SK-N-SH (cell line): ENCODE data around the gene MAGEA3. TPM values are rescaled to one million over a fixed set of nuclear protein-coding genes. Genes with fewer than 3 reads are reported as not detected.

Source experiments
- CTCF ChIA-PET: fragments of 300-600, 350-600 bp; formaldehyde crosslinking; extraction: SDS; loops from one replicate; lab custom pipeline; 2021; lab: Yijun Ruan, JAX
- POLR2A ChIA-PET: fragments of 350-600 bp; sonication (Branson Sonifier 250); formaldehyde crosslinking; extraction: SDS; loops from one replicate; lab custom pipeline; 2020; ENCODE audit warnings: antibody characterized with exemption, inconsistent platforms; lab: Yijun Ruan, JAX
- DNase-seq: peaks from one replicate; pipeline ENCODE4 v3.0.0; 2012
- H2AFZ ChIP-seq: fragments of 200-600 bp; sonication (generic); 2 replicates; pipeline ENCODE4 v1.8.1; 2016; ENCODE audit warnings: antibody characterized with exemption, mild to moderate bottlenecking, low read depth
- H3F3A ChIP-seq: fragments of 200-600 bp; sonication (generic); replicated peaks from 2 replicates; pipeline ENCODE3; 2016; ENCODE audit warnings: antibody characterized with exemption, mild to moderate bottlenecking; ENCODE audit not compliant: insufficient read depth
- H3K27ac ChIP-seq, 2 experiments: fragments of 200-500 bp in 1 of 2; fragments of 200-600 bp in 1 of 2; sonication (Bioruptor generic) in 1 of 2; sonication (generic), shearing (Covaris generic) in 1 of 2; 2 replicates each; pipeline versions ENCODE4 v1.5.1 to v1.6.1; 2014 to 2016; ENCODE audit warnings: low read depth in 2 of 2, inconsistent platforms in 1 of 2, low read length in 1 of 2, mild to moderate bottlenecking in 1 of 2, mixed read lengths in 1 of 2
- H3K27me3 ChIP-seq: fragments of 200-600 bp; sonication (generic), shearing (Covaris generic); 2 replicates; pipeline ENCODE4 v1.6.1; 2016; ENCODE audit warnings: mixed run types; ENCODE audit not compliant: insufficient read depth
- H3K36me3 ChIP-seq, 2 experiments: fragments of 200-500 bp in 1 of 2; fragments of 200-600 bp in 1 of 2; sonication (Bioruptor generic) in 1 of 2; sonication (generic) in 1 of 2; replicated peaks in 1 of 2; 2 replicates each; pipeline versions ENCODE3 to v1.5.1; 2014 to 2016; ENCODE audit warnings: low read length in 1 of 2, mild to moderate bottlenecking in 1 of 2; ENCODE audit not compliant: insufficient read depth in 2 of 2, control insufficient read depth in 1 of 2
- H3K4me1 ChIP-seq, 2 experiments: fragments of 200-500 bp in 1 of 2; fragments of 200-600 bp in 1 of 2; sonication (Bioruptor generic) in 1 of 2; sonication (generic), shearing (Covaris generic) in 1 of 2; 2 replicates each; pipeline versions ENCODE4 v1.5.1 to v1.6.1; 2014 to 2016; ENCODE audit warnings: low read depth in 1 of 2, low read length in 1 of 2, mixed run types in 1 of 2; ENCODE audit not compliant: insufficient read depth in 2 of 2, control insufficient read depth in 1 of 2
- H3K4me2 ChIP-seq: fragments of 200-600 bp; sonication (generic), shearing (Covaris generic); 2 replicates; pipeline ENCODE4 v1.6.1; 2017; ENCODE audit warnings: mixed run types
- H3K4me3 ChIP-seq, 2 experiments: fragments of 200-500 bp in 1 of 2; fragments of 200-600 bp in 1 of 2; sonication (Bioruptor generic) in 1 of 2; sonication (generic), shearing (Covaris generic) in 1 of 2; 2 replicates each; pipeline versions ENCODE4 v1.5.1 to v1.8.1; 2014 to 2016; ENCODE audit warnings: low read depth in 2 of 2, inconsistent platforms in 1 of 2, low read length in 1 of 2, mild to moderate bottlenecking in 1 of 2, mixed read lengths in 1 of 2, moderate library complexity in 1 of 2
- H3K79me2 ChIP-seq: fragments of 200-600 bp; sonication (generic); 2 replicates; pipeline ENCODE4 v1.8.1; 2017; ENCODE audit warnings: mild to moderate bottlenecking; ENCODE audit not compliant: insufficient read depth
- H3K9ac ChIP-seq: fragments of 200-600 bp; sonication (generic); 2 replicates; pipeline ENCODE4 v1.6.1; 2017; ENCODE audit warnings: mixed run types
- H3K9me2 ChIP-seq: fragments of 200-600 bp; sonication (generic); 2 replicates; pipeline ENCODE4 v1.6.1; 2017; ENCODE audit warnings: mixed run types
- H3K9me3 ChIP-seq: fragments of 200-600 bp; sonication (generic); 2 replicates; pipeline ENCODE4 v1.6.1; 2017; ENCODE audit warnings: mixed run types, mild to moderate bottlenecking, moderate library complexity
- H4K20me1 ChIP-seq: fragments of 200-600 bp; sonication (generic); 2 replicates; pipeline ENCODE4 v1.6.1; 2017; ENCODE audit warnings: mild to moderate bottlenecking, mixed run types; ENCODE audit not compliant: insufficient read depth
- ELF1 ChIP-seq: IDR thresholded peaks from 2 replicates; pipeline ENCODE4 v1.4.0; 2012
- EZH2phosphoT487 ChIP-seq: fragments of 200-600 bp; sonication (generic); IDR thresholded peaks from 2 replicates; pipeline ENCODE4 v1.6.1; 2017; ENCODE audit warnings: low read depth, mixed run types, mild to moderate bottlenecking, antibody characterized with exemption, moderate library complexity, borderline replicate concordance
- FOSL2 ChIP-seq: IDR thresholded peaks from 2 replicates; pipeline ENCODE4 v1.4.0; 2012; ENCODE audit warnings: low read depth, mild to moderate bottlenecking, moderate library complexity, borderline replicate concordance
- FOXJ3 ChIP-seq: sonication (generic); formaldehyde crosslinking; IDR thresholded peaks from 2 replicates; pipeline ENCODE4 v1.5.1; 2020; ENCODE audit warnings: mild to moderate bottlenecking, missing genetic modification reagents
- GABPA ChIP-seq: IDR thresholded peaks from 2 replicates; pipeline ENCODE4 v1.4.0; 2012; ENCODE audit warnings: low read depth, mild to moderate bottlenecking
- MXI1 ChIP-seq: IDR thresholded peaks from 2 replicates; pipeline ENCODE4 v1.6.1; 2012; ENCODE audit warnings: mild to moderate bottlenecking, low read depth, low read length, improper control_type of control experiment
- NFIC ChIP-seq: IDR thresholded peaks from 2 replicates; pipeline ENCODE4 v1.4.0; 2012; ENCODE audit warnings: borderline replicate concordance
- NRF1 ChIP-seq: IDR thresholded peaks from 2 replicates; pipeline ENCODE4 v1.6.1; 2012; ENCODE audit warnings: low read depth, mild to moderate bottlenecking, low read length
- PBX3 ChIP-seq: IDR thresholded peaks from 2 replicates; pipeline ENCODE4; 2012
- RAD21 ChIP-seq: IDR thresholded peaks from 2 replicates; pipeline ENCODE4 v1.6.1; 2012; ENCODE audit warnings: mild to moderate bottlenecking, low read length
- RCOR1 ChIP-seq: fragments of 150-350 bp; IDR thresholded peaks from 2 replicates; pipeline ENCODE4 v1.6.1; 2017; ENCODE audit warnings: antibody characterized with exemption, low read length
- RFX5 ChIP-seq: IDR thresholded peaks from 2 replicates; pipeline ENCODE4 v1.6.1; 2012; ENCODE audit warnings: mild to moderate bottlenecking, improper control_type of control experiment, low read length
- SIN3A ChIP-seq: IDR thresholded peaks from 2 replicates; pipeline ENCODE4 v1.6.1; 2012; ENCODE audit warnings: low read depth, mild to moderate bottlenecking, low read length, moderate library complexity, borderline replicate concordance
- SMC3 ChIP-seq: IDR thresholded peaks from 2 replicates; pipeline ENCODE4 v1.6.1; 2012; ENCODE audit warnings: low read depth, low read length, improper control_type of control experiment
- WGBS: methylation state at CpG from one replicate; pipeline ENCODE4 v1.1.6; 2017; ENCODE audit warnings: low lambda C conversion rate; 5-methylcytosine and 5-hydroxymethylcytosine counted together
- polyA plus RNA-seq, 3 experiments: library from polyadenylated mRNA; depleted of rRNA; stranded (reverse); fragments of >200 nt; gene quantifications; 2 replicates each; pipeline ENCODE4 v1.2.3, GENCODE V29; 2012

MAGEA3 gene
- polyA plus RNA-seq, 1 of the 3 experiments (the other 2 are of a cell fraction) = 84.2 TPM

GRCh38 chrX:152738560-152738959, 40.0 kb downstream of the MAGEA3 start:
- Histone ChIP-seq H3F3A (no peaks in the 10 kb centered on the region), H4K20me1 (no peaks in the 10 kb centered on the region), H3K27ac (no peak overlapping the region), H3K36me3 (peaks cover 0 to 2% of the 10 kb centered on the region in 2 experiments), H3K9ac (no peak overlapping the region), H3K9me2 (no peaks in the 10 kb centered on the region), H3K4me1 (peaks cover 0 to 3% of the 10 kb centered on the region in 2 experiments; a peak in 1 of 4 replicates), H2AFZ (no peak overlapping the region), H3K27me3 (no peaks in the 10 kb centered on the region), H3K4me2 (no peak overlapping the region), H3K9me3 (no peaks in the 10 kb centered on the region), H3K79me2 (peaks cover 27% of the 10 kb centered on the region), H3K4me3 (no peak overlapping the region)
- CTCF ChIA-PET = no interaction called here
- WGBS = 61% methylated on average over 5 of the region's 5 CpGs
- no peak for TF ChIP-seq GABPA
- no peak for TF ChIP-seq PBX3
- TF ChIP-seq SIN3A = no peak
- no peak for TF ChIP-seq ELF1
- TF ChIP-seq MXI1 = no peak
- TF ChIP-seq RFX5 = no peak
- TF ChIP-seq RAD21 = no peak
- TF ChIP-seq NRF1 = no peak
- no peak for TF ChIP-seq EZH2phosphoT487
- no peak for TF ChIP-seq SMC3
- no peak for TF ChIP-seq FOXJ3
- TF ChIP-seq NFIC = no peak
- no peak for TF ChIP-seq FOSL2
- no peak for TF ChIP-seq RCOR1
- DNase-seq = no peak
- POLR2A ChIA-PET = no interaction called here

Other genes starting within 250 kb of the MAGEA3 start
- gene GABRA3, start 247.5 kb upstream of the MAGEA3 start, polyA plus RNA-seq (2012; rRNA removed) = 4.8 and 6.3 TPM in 2 replicates
- gene GABRQ, start 60.9 kb upstream of the MAGEA3 start, polyA plus RNA-seq (2012; rRNA removed) = 0.02 and 0.03 TPM in 2 replicates
- not detected in 2 replicates for gene CSAG2, start 10.5 kb downstream of the MAGEA3 start, polyA plus RNA-seq (2012; rRNA removed)
- gene MAGEA2B, start 15.8 kb downstream of the MAGEA3 start, polyA plus RNA-seq (2012; rRNA removed) = 17.1 and 29.5 TPM in 2 replicates
- 55.1 and 55.8 TPM in 2 replicates for gene CSAG1, start 34.9 kb downstream of the MAGEA3 start, polyA plus RNA-seq (2012; rRNA removed)
- 81.1 and 104 TPM in 2 replicates for gene MAGEA12, start 35.0 kb downstream of the MAGEA3 start, polyA plus RNA-seq (2012; rRNA removed)
- gene MAGEA2, start 55.0 kb downstream of the MAGEA3 start, polyA plus RNA-seq (2012; rRNA removed) = 55.9 and 66.3 TPM in 2 replicates
- 72.2 and 115 TPM in 2 replicates for gene CSAG3, start 60.4 kb downstream of the MAGEA3 start, polyA plus RNA-seq (2012; rRNA removed)
- gene MAGEA6, start 70.9 kb downstream of the MAGEA3 start, polyA plus RNA-seq (2012; rRNA removed) = 63.1 and 78.8 TPM in 2 replicates
- 41.1 and 46.6 TPM in 2 replicates for gene CETN2, start 132.0 kb downstream of the MAGEA3 start, polyA plus RNA-seq (2012; rRNA removed)
- 24.8 and 26.3 TPM in 2 replicates for gene NSDHL, start 132.3 kb downstream of the MAGEA3 start, polyA plus RNA-seq (2012; rRNA removed)
- gene ZNF185, start 199.3 kb downstream of the MAGEA3 start, polyA plus RNA-seq (2012; rRNA removed) = 10.3 and 10.6 TPM in 2 replicates